Hypothalamus (tissue), 51 donors: ENCODE measurements around the gene SLC39A11.
A peak's percentile ranks its signal among the peaks of the same experiment; 100 is the strongest.

ENCODE experiments used
- DNase-seq, 51 donors: peaks; one replicate each; lab custom pipeline; 2025; lab: John Stamatoyannopoulos, UW

The SLC39A11 gene

DNA sequence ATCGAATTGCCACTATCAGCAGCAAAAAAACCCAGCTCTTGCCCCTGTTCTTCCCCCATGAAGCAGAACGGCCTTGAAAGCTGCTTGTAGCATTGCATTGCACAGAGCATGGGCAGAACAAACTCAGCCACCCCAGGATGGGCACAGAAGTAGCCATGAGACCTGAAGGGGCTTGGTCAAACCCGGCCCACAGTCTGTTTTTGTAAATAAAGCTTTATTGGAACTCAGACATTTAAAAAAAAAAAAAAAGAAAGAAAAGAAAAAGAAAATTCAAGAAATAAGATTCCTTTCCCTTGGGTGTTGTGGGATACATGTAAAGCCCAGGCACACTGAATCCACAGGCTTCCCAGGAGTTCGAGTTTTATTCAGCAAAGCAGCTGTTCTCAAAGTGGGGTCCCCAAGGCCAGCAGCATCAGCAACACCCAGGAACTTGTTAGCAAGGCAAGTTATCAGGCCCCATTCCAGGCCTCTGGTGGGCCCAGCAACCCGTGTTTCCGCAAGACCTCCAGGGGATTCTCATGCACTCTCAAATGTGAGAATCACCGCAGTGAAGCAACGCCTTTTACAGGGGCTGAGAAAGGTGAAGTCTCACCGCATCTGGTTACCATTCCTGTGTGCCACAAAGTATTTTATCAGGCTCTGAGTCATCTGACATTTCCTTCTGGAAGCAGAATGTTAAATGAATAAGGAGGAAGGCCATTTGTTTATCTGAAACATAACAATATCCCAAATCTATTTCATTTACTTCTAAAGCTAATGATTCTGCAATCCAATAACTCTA lies 108.2 kb downstream of the SLC39A11 start:
- DNase-seq = no peak

DNA sequence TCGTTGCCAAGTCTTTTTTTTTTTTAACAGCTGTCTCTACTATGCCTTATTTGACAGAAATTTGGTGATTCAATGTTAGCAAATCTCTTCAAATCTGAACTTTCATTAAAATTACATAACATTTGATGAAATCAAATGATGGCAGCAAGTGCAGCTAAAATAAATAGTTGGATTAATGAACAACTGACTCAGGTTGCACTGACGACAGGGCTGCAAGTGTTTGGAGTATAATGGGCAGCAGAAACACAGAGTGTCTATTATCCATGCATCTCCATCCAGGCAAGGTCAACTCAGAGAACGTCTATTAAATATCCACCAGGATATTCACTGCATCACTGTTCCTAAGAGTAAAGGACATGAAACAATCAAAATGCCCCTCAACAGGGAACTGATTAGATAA lies 109.8 kb downstream of the SLC39A11 start:
- no peak for DNase-seq

DNA sequence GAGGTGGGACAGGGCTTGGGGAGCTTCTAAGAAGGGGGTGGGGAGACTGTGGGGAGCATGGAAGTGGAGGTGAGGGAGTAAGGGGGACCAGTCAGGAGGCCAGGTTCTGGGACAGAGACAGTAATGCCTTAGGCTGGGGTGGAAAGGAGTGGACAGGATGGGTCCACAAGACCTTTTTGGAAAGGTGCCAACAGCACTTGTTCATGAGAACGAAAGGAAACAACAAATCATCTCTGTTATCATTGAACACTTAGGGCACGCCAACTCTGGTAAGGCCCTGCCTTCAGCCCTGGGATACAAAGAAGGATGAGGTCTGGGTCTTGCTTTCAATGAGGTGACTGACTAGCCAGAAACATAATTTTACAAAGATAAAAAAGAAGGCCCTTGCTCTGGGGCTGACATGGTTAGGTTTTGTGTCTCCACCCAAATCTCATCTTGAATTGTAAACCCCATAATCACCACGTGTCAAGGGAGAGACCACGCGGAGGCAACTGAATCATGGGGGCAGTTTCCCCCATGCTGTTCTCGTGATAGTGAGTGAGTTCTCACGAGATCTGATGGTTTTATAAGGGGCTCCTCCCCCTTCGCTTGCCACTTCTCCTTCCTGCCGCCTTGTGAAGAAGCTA lies 113.8 kb downstream of the SLC39A11 start:
- no peak for DNase-seq

DNA sequence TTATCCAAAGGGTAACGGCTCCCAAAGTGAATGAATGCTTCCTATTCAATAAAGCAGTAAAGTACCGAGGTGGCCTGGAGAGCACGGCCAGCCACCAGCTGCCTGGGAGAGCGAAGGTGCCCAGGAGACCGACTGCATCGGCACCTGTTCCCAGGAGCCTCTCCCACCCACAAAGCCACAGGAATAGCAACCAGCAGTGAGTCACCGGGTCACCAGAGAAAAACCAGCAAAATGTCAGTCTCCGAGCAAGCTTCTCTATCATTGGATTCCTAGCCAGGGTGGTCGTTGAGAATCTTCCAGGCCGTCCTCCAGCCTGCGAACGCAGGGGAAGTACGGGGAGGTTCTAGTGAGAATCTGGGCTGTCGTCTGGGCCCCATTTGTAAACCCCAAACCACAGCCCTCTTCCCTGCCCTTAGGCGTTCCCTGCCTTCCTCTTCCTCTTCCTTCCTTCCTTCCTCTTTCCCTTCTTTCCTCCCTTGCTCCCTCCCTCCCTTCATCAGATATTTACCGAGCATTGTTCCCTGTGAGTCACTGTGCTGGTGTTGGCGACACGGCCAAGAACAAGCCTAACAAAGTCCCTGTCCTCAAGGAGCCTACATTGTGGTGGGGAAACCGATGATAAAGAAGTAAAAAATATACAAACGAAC lies 114.6 kb downstream of the SLC39A11 start:
- peak in 1 of 51 donors; percentile 25 for DNase-seq

DNA sequence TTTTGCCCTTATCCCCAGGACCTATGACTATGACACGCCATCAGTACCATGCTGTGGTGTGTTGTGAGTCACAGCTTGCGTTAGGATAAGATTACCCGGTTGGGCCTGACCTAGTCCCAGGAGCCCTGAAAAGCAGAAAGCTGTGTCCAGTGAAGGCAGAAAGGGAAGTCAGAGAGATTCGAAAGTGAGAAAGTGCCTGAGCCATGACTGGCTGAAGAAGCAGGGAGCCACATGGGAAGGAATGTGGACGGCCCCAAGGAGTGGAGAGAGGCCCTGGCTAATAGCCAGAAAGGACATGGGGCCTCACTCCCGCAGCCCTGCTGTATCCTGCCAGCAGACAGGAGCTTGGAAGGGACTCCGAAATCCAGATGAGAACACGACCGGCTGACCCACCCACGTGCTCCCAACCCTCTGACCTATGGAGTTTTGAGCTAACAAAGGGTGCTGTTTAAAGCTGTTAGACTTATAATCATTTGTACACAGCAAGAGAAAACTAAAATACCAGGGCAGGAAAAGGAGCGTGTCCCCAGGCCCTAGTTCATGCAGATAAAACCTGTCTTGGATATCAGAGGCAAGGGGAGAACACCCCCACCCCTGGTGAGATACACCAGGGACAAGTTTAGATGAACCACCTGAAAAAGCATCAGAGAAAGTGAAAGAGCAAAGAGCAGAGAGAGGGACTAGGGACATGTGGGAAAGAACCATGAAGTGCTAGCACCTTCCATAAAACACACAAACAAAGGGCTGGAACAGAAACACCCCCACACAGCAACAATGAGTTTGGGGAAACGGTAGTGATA lies 115.3 kb downstream of the SLC39A11 start:
- DNase-seq = peak in 22 of 51 donors; percentile 8 to 55 (median 27)

DNA sequence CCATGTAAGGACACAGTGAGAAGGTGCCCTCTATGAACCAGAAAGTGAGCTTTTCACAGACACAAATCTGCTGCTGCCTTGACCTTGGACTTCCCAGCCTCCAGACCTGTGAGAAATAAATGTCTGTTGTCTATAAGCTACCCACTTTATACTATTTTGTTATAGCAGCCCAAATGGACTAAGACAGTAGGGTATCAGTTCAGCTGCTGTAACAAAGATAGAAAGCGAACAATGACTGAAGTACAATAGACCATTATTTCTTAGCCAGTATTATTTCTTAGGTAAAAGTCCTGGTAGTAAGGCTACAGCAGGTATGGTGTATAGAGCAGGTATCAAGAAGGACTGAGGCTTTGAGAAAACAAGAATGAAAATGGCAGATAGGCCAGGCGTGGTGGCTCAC lies 117.0 kb downstream of the SLC39A11 start:
- no peak for DNase-seq

DNA sequence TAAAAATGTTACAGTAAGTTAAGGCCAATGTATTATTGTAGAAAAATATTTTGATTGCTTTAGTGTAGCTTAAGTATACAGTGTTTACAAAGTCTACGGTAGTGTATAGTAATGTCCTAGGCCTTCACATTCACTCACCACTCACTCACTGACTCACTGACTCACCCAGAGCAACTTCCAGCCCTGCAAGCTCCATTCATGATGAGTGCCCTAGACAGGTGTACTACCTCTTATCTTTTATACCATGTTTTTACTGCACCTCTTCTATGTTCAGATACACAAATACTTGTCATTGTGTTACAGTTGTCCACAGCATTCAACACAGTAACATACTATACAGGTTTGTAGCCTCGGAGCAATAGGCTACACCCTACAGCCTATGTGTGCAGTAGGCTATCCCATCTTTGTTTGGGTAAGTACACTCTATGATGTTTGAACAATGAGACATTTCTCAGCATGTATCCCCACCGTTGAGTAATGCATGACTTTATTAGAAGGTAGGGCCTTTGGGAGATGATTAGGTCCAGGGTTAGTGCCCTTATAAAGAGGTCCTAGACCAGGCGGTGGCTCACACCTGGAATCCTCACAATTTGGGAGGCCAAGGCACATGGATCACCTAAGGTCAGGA lies 117.8 kb downstream of the SLC39A11 start:
- DNase-seq = no peak

DNA sequence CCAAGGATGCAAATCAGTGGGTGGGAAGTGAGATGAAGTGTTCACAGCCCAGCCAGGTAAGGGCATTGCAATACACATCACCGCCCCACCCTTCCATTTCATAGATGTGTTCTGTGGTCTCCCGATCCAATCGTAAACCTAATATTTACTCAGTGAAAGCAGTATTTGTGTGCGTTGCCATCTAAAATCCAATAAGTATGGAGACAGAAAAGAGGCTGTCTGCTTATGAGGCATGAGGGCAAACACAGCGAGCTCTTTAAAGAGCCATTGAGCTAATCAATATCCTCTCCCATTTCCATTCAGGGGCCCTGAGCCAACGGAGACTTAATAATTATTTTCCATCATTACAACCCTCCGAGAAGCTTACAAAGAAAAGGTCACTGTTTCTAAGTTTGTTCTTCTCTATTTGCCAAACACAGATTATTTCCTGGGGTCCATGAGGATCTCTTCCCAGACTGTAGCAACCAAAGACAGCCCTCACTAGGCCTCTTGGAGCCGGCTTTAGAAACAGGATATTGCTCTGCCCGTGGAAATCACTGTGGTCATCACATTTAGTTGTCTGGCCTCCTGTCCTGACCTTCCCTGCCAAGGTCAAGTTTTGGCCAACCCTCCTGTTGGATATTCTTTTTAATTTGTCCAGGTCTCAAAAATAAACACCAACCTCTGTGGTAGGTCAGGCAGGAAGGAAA lies 120.1 kb downstream of the SLC39A11 start:
- DNase-seq = no peak

DNA sequence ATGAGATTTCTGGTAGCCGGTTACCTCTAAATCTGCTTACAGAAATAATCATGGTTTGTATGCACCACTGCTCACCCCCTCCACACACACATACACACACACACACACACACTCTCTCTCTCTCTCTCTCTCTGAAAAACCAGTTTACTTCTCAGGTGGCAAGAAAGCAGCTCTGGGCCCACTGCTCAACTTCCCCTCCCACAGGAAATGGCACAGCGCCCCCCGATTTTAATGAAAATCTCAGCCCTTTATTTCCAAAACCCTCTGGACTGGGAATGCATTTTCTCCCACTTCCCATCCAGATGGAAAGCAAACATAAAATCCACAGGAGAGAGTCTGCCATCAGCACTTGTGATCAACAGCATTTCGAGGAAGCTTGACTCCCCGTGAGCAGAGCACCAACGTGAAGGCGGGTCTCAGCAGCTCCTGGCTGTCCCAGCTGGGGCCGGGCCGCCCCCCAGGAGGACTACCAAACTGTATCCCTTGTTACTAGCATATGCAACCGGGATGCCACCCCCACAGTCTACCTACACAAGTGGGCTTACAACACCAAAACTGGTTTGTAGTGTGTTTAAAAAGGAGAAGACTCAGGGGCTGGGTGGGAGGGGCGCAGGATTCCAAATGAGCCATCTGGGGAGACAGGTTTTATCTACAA lies 121.1 kb downstream of the SLC39A11 start:
- no peak for DNase-seq

DNA sequence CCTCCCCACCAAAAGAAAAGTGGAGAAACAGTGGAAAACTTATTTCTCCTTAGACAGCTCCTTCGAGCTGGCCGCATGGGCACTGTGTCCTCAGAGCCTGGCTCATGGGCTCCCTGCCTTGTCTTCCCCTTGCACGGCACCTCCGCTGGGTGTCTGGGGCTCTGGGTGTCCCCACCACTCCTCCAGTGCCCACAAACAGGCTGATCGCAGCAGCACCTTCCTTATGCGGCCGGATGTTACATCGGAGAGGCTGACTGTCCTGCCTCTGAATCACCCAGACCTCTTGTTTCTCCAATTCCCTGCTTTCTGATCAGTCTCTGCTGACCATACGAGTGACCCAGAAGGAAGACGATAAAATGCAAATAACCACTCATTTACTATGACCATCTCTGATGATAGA lies 121.7 kb downstream of the SLC39A11 start:
- peak in 1 of 51 donors; percentile 21 for DNase-seq

DNA sequence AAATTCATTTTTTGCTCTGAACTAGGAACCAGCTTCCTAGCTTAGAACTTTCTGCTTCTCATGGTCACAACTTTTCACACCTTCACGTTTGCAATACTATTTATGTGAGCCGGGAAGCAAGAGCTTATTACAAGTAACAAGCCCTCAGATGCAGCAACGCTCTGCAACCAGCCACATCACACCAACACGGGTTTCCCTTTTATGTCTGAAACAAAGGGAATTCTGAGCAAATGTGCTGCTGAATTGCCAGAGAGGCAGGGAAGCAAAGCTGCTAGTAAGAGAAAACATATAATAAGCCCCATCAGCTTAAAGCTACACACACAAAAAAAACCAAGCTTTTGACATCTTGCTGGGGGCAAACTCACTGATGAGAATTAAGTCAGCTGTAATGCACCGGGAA lies 122.2 kb downstream of the SLC39A11 start:
- peak in 1 of 51 donors; percentile 74 for DNase-seq

DNA sequence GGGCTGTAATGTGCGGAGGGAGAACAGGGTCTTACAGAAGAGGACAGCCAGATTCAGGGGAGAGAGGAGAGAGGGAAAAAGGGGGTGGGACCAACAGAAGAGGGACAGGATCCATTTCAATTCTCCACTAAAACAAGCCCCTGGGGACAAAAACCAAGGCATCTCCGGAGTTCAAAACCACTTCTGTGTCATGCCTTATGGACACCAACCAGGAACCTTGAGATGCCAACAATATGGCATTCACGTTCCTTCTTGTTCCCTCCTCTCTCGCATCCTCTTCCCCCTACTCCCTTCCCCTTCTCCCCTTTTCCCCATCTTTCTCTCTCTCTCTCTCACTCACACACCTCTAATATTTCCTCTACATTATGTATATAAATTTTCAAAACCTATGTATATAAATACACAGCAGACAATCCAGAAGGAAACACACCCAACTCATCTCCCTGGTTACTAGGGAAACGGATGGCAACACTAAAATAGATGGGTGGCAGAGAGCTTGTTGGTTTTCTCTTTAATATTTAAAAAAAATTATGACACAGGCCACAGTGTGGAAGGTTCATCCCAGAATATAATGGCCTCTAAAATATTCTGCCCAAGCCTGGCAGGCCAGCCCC lies 123.1 kb downstream of the SLC39A11 start:
- no peak for DNase-seq

DNA sequence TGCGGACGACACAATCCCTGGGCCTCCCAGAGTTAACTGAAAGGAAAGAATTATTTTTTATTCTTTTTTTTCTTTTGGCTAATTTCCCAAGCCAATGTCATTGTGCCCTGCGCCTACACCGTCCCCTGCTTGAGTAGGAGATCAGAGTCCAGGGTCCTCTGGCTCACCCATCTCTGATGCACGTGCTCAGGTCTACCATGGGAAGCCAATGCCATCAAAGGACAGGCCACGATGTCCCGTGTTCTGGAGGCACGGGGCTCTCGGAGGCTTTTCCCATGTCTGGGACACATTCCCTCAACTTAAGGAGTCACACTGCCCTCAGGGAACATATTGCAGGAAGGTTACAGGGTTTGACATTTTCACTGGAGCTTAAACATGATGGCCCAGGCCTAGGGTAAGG lies 123.7 kb downstream of the SLC39A11 start:
- no peak for DNase-seq

DNA sequence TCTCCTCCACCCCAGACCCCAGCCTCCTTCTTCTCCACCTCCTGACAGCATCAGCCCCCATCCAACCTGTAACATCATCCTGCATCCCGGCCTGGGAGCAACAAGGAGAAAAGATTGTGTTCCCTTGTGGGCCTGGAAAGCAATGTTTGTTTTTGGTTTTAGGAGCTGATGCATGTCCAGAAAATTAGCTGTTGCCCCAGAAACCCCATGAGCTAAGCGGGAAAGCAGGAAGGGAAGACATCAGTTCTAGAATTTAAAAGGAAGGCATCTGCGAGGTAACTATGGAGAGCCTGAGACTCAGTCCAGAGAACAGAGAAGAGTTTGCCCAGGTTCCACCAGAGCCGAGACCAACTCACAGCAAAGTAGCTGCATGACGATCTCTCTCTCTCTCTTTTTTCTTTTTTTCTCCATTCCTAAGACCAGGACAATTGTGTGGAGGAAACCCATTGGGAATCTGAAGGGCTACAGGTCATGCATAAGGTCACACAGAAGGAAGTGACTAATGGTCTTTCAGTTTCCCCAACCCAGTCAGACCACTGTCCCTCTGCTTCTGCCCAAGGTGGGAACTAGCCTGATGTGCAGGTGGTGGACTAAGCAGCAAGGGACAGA lies 124.4 kb downstream of the SLC39A11 start:
- DNase-seq = no peak

DNA sequence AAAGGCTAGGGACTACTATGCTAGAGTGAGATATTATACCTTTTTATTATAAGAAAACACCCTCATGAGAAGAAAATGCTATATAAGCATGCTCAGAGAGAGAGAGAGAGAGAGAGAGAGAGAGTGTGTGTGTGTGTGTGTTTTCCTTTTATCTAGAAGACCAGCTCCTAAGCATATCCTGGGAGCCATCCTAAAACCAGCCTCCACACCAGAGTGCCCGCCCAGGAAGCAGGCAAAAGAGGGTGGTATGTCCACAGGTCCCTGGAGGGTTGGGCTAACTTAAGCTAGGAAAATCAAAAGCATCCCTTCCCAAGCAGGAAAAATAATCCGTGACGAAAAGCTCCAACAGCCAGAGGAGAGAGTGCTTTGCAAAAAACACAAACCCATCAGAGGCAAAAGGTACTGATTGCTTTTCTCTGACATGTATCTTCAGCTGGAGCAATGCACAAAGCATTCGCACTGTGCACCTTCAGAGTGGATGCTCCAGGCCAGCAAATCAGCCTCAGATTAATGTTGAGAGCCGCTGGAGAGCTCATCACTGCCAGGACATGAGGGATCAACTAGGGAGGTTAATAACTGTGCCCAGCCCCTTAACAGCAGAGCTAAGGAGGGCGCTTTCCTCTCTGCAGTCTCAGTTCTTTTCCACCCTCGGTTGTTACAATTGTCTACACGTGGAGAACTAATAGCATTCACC lies 125.1 kb downstream of the SLC39A11 start:
- DNase-seq = peak in 2 of 51 donors; percentile 13 to 21

DNA sequence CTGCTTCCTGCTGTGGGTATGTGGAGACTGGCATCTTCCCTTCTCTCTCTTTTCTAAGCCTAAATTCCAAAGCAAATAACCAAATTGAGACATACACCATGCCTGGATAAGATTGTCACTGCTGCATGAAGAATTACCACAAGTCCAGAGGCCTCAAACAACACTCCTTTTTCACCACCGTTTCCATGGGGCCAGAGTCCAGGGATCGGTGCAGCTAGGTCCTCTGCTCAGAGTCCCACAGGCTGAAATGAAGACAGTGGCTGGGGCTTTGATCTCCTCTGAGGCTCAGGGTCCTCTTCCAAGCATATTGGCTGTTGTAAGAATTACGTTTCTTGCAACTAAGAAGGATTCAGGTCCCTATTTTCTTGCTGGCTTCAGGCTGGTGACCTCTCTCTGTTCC lies 130.4 kb downstream of the SLC39A11 start:
- no peak for DNase-seq

DNA sequence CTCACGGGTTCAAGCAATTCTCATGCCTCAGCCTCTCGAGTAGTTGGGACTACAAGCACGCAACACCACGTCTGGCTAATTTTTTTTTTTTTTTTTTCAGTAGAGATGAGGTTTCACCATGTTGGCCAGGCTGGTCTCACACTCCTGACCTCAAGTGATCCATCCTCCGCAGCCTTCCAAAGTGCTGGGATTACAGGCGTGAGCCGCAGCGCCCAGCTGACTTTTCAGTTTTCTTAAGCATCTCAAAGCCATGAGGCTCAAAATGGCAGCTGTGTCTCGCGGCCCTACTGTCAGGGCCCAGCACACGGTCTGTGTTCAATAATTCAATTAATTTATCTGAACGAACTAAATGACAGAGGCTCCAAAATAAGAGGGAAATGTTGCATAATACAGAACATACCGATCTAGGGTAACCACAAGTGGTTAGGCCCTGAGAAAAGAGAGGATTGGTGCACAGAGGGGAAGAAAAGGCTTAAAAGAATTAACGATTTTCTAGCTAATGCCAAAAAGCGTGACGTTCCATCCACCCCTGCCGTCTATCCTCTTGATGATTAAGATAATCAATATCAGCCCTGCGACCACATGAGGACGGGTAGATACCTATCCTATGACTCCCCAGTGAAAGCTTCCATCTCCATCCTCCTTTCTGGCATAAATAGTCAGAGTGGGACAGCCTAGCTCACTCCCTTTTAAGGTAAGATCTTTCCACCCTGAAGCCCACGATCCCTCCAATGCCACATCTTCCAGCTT lies 136.9 kb downstream of the SLC39A11 start:
- no peak for DNase-seq
